Keratinocyte (primary cell): ENCODE data around the gene MGLL. TPM values are rescaled to one million over a fixed set of nuclear protein-coding genes. Genes with fewer than 3 reads are reported as not detected.

Experiments
- DNase-seq: peaks from one replicate; pipeline ENCODE4 v3.0.0-alpha.2; 2011; ENCODE audit warnings: low read depth, missing footprints, low spot score
- FAIRE-seq: peaks from 2 replicates; lab custom pipeline; 2011; peaks lifted over from hg19 to GRCh38; lab: Jason Lieb, UNC
- H2AFZ ChIP-seq: 2 replicates; pipeline ENCODE4 v1.6.0; 2012; ENCODE audit warnings: low read length, control low read depth, inconsistent platforms; ENCODE audit not compliant: control insufficient read depth
- H3K27ac ChIP-seq: 2 replicates; pipeline ENCODE4 v1.5.1; 2011; ENCODE audit warnings: low read length; ENCODE audit not compliant: control insufficient read depth, insufficient read depth
- H3K27me3 ChIP-seq: 3 replicates; pipeline ENCODE4 v1.6.0; 2011; ENCODE audit warnings: low read length; ENCODE audit not compliant: control insufficient read depth, insufficient read depth; ENCODE audit errors: extremely low read depth
- H3K36me3 ChIP-seq, 2 experiments: 2 replicates in 1 of 2; 3 replicates in 1 of 2; pipeline ENCODE4 v1.5.1; 2011; ENCODE audit warnings: low read length in 2 of 2, mild to moderate bottlenecking in 1 of 2; ENCODE audit not compliant: control insufficient read depth in 2 of 2, insufficient read depth in 2 of 2; ENCODE audit errors: extremely low read depth in 1 of 2
- H3K4me1 ChIP-seq: 3 replicates; pipeline ENCODE4 v1.5.1; 2011; ENCODE audit warnings: low read length; ENCODE audit not compliant: control insufficient read depth, insufficient read depth; ENCODE audit errors: extremely low read depth
- H3K4me2 ChIP-seq: 3 replicates; pipeline ENCODE4 v1.6.0; 2011; ENCODE audit warnings: low read depth, low read length; ENCODE audit not compliant: control insufficient read depth, insufficient read depth; ENCODE audit errors: extremely low read depth
- H3K4me3 ChIP-seq, 3 experiments: fragments of 200-600 bp in 1 of 3; sonication (generic) in 1 of 3; 2 replicates in 2 of 3; 3 replicates in 1 of 3; pipeline ENCODE4 v1.5.1; 2011 to 2016; ENCODE audit warnings: low read length in 3 of 3, mild to moderate bottlenecking in 3 of 3, control low read depth in 2 of 3, inconsistent platforms in 1 of 3, low read depth in 1 of 3, mixed read lengths in 1 of 3, mixed run types in 1 of 3, moderate library complexity in 1 of 3; ENCODE audit not compliant: control insufficient read depth in 2 of 3, insufficient read depth in 2 of 3; ENCODE audit errors: extremely low read depth in 1 of 3
- H3K79me2 ChIP-seq: 2 replicates; pipeline ENCODE4 v1.6.0; 2012; ENCODE audit warnings: low read length; ENCODE audit not compliant: control insufficient read depth, insufficient read depth
- H3K9ac ChIP-seq: 3 replicates; pipeline ENCODE4 v1.6.0; 2011; ENCODE audit warnings: low read length; ENCODE audit not compliant: control insufficient read depth, insufficient read depth; ENCODE audit errors: extremely low read depth
- H3K9me1 ChIP-seq: 3 replicates; pipeline ENCODE4 v1.6.0; 2011; ENCODE audit warnings: low read length; ENCODE audit not compliant: control insufficient read depth, insufficient read depth; ENCODE audit errors: extremely low read depth
- H3K9me3 ChIP-seq: 2 replicates; pipeline ENCODE4 v1.5.1; 2012; ENCODE audit warnings: low read depth, low read length; ENCODE audit not compliant: control insufficient read depth
- H4K20me1 ChIP-seq: 3 replicates; pipeline ENCODE4 v1.6.0; 2011; ENCODE audit warnings: low read length; ENCODE audit not compliant: control insufficient read depth, insufficient read depth; ENCODE audit errors: extremely low read depth
- CTCF ChIP-seq, 3 experiments: IDR thresholded peaks in 1 of 3; conservative IDR thresholded peaks in 1 of 3; optimal IDR thresholded peaks in 1 of 3; 2 replicates in 2 of 3; 3 replicates in 1 of 3; pipeline versions ENCODE3 to v1.5.1; 2011; ENCODE audit warnings: low read length in 3 of 3, mild to moderate bottlenecking in 3 of 3, moderate library complexity in 2 of 3, control low read depth in 1 of 3, inconsistent platforms in 1 of 3; ENCODE audit not compliant: insufficient read depth in 2 of 3; ENCODE audit errors: extremely low read depth in 1 of 3
- EZH2 ChIP-seq: IDR thresholded peaks from one replicate; pipeline ENCODE4 v1.6.1; 2012; ENCODE audit warnings: inconsistent platforms, mild to moderate bottlenecking, low read length, moderate library complexity
- dilution Hi-C: fragments of 300-500 bp; cut with MboI; formaldehyde crosslinking; loops from one replicate; pipeline ENCODE4 v1.7.0; 2020; ENCODE audit warnings: low sequenced_read_pairs; ENCODE audit not compliant: extremely low pct_ligation_motif_present
- polyA plus RNA-seq, 5 experiments: library from polyadenylated mRNA; depleted of rRNA in 3 of 5; stranded (reverse) in 3 of 5; stranded (forward) in 1 of 5; unstranded in 1 of 5; fragments of >200 nt; gene quantifications; 1 replicate in 1 of 5; 2 replicates in 3 of 5; 3 replicates in 1 of 5; pipeline versions ENCODE4 v1.2.1 to v1.2.3, GENCODE V29; 2011 to 2012; ENCODE audit warnings: missing spikeins in 2 of 5, low read depth in 1 of 5, low replicate concordance in 1 of 5

Gene MGLL
- polyA plus RNA-seq, 1 donor (not counting 4 experiments of a cell fraction or from before 2014, with no cell fraction given): 17.8 TPM

DNA sequence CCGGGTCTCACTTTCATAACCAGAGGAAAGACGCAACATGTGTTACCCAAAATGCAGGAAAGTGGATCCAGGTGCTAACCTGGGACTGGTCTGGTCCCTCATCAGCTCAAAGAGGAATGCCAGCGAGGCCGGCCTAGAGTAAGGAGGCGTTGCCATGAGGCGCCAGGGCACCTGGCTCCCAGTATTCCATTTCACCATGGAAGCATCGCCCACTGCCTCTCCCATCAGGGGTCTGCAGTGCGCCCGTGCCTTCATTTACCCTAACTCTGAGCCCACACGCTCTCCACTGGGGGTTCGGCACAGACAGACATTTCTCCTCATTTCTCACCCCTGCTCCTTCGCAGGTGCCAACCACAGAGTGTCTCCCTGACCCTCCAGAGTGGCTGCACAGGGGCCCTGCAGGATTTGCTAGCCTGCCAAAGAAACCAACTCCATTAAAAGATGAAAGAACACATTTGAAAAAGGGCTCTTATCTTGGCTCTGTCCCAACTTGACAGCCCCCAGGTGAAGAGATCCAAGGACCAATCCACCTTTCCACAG lies 88.1 kb downstream of the MGLL start:
- H3K36me3 ChIP-seq: peaks cover 0 to 5% of the 10 kb centered on the region in 2 experiments
- H3K79me2 ChIP-seq: no peaks in the 10 kb centered on the region
- no peaks in the 10 kb centered on the region for H3K9me3 ChIP-seq
- no peaks in the 10 kb centered on the region for H4K20me1 ChIP-seq
- TF ChIP-seq EZH2 (no peak), CTCF (optimal IDR thresholded peaks at IDR 0.05 in 1 of 3, IDR thresholded peaks at IDR 0.05 in 1 of 3, conservative IDR thresholded peaks at IDR 0.05 in 1 of 3; ENCODE audit: extremely low read depth in 1 of 3, insufficient read depth in 2 of 3, low read length in 3 of 3) (no peak)
- no peak for FAIRE-seq
- no peak overlapping the region for H3K4me3 ChIP-seq
- no peaks in the 10 kb centered on the region for H3K27me3 ChIP-seq
- H3K4me1 ChIP-seq: peaks cover 36% of the 10 kb centered on the region
- H3K9me1 ChIP-seq: peaks cover 4% of the 10 kb centered on the region
- H3K9ac ChIP-seq: peak overlapping the region; percentile 13
- no peak for DNase-seq
- H3K27ac ChIP-seq: peak overlapping the region; percentile 71
- peak overlapping the region; percentile 61 for H3K4me2 ChIP-seq
- no peak overlapping the region for H2AFZ ChIP-seq
- dilution Hi-C loops: no loop called here

DNA sequence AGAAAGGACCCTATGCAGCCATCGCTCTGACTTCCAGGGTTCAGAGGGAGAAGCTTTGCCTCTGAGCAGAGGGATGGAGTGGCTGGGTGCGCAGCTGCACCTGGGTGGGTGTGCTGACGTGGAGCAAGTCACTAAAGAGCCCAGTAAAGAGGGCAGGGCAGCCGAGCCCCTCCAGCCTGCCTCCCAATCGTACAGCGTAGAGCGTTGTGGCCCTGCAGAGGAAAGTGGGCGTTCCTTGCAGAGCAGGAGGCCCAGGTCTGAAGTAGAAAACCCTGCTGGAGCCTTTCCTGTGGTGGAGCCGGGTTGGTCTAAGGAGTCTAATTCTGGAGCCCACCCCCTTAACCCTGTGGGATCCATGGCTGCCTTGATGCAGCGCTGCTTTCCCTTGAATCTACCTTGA lies 88.5 kb downstream of the MGLL start:
- Histone ChIP-seq H3K4me2 (peak overlapping the region; percentile 61), H3K4me1 (peaks cover 36% of the 10 kb centered on the region), H3K27me3 (no peaks in the 10 kb centered on the region), H3K4me3 (no peak overlapping the region), H3K9me3 (no peaks in the 10 kb centered on the region), H4K20me1 (no peaks in the 10 kb centered on the region), H3K36me3 (peaks cover 0 to 5% of the 10 kb centered on the region in 2 experiments), H3K27ac (no peak overlapping the region), H3K9me1 (peaks cover 4% of the 10 kb centered on the region), H3K79me2 (no peaks in the 10 kb centered on the region), H2AFZ (no peak overlapping the region), H3K9ac (no peak overlapping the region)
- no peak for TF ChIP-seq CTCF (optimal IDR thresholded peaks at IDR 0.05 in 1 of 3, IDR thresholded peaks at IDR 0.05 in 1 of 3, conservative IDR thresholded peaks at IDR 0.05 in 1 of 3; ENCODE audit: extremely low read depth in 1 of 3, insufficient read depth in 2 of 3, low read length in 3 of 3)
- no peak for TF ChIP-seq EZH2
- no peak for FAIRE-seq
- no peak for DNase-seq
- dilution Hi-C loops: no loop called here
